ENCODE measurements around the gene KIF2A.

KIF2A gene

DNA sequence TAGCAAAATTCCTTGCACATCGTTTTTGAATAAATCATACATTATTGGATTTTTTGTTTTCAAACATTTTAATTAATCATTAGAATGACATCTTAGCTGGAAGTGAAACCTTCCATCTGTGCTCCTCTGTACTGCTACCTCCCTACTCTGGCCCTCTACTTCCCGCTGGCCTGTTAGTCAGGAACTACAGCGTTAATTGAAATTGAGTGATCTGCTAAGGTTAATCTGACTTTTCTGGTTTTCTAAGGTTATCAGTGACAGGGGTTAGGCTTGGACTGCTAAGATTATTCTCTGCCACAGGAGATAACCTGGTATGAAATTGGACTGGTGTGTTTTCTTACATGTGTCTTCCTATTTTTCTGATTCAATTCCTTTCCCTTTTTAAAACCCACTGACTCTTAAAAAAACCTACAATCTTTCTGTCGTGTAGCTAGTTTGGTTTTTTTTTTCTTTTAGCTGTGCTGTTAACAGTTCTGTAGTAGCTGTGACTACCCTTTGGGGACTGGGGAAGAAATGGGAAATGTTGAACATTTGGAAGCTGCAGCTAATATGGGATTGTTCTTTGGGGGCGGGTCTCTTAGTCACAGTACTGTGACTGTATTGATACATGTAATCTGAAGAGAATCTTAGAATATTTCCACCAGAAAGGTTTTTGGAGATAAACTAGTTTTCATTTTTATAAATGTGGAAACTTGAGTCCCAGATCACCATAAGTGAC is 4.6 kb downstream of the KIF2A start:
- peaks cover 0 to 5% of the 10 kb centered on the region in 2 experiments; a peak in 1 of 3 replicates for H3K36me3 ChIP-seq (ENCODE audit: control insufficient read depth in 2 of 2, insufficient read depth in 1 of 2, low read length in 2 of 2)
- H3K9me3 ChIP-seq (ENCODE audit: control insufficient read depth, insufficient read depth, low read depth, low read length), result no peaks in the 10 kb centered on the region
- H3K4me3 ChIP-seq (ENCODE audit: low read depth, low read length), result no peak overlapping the region
- CTCF ChIA-PET, result interaction anchor here (0.8 kb wide), 1 partner anchor 8 kb away, joined by 3 read pairs; no protein-coding TSS in a partner anchor
- no peak for TF ChIP-seq ZNF37A (tag by site-specific recombination; IDR thresholded peaks at IDR 0.05)
- TF ChIP-seq ZNF660 (tag by site-specific recombination; IDR thresholded peaks at IDR 0.05), result no peak
- no peak for TF ChIP-seq ZNF473 (tag by site-specific recombination; IDR thresholded peaks at IDR 0.05)
- TF ChIP-seq ZNF280C (tag by site-specific recombination; IDR thresholded peaks at IDR 0.05), result no peak
- TF ChIP-seq, protein P1, sequence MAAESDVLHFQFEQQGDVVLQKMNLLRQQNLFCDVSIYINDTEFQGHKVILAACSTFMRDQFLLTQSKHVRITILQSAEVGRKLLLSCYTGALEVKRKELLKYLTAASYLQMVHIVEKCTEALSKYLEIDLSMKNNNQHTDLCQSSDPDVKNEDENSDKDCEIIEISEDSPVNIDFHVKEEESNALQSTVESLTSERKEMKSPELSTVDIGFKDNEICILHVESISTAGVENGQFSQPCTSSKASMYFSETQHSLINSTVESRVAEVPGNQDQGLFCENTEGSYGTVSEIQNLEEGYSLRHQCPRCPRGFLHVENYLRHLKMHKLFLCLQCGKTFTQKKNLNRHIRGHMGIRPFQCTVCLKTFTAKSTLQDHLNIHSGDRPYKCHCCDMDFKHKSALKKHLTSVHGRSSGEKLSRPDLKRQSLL (tag by site-specific recombination; IDR thresholded peaks at IDR 0.05), result no peak
- TF ChIP-seq ZNF132 (tag by site-specific recombination; IDR thresholded peaks at IDR 0.05; ENCODE audit: borderline replicate concordance), result no peak
- no peak for TF ChIP-seq SCRT1 (tag by site-specific recombination; IDR thresholded peaks at IDR 0.05; ENCODE audit: borderline replicate concordance)
- no peak for TF ChIP-seq ZNF248 (tag by site-specific recombination; IDR thresholded peaks at IDR 0.05)
- TF ChIP-seq OSR2 (tag by site-specific recombination; IDR thresholded peaks at IDR 0.05), result no peak
- TF ChIP-seq ZNF391 (tag by site-specific recombination; IDR thresholded peaks at IDR 0.05; ENCODE audit: borderline replicate concordance, low read depth), result no peak
- TF ChIP-seq ZNF174 (tag by site-specific recombination; IDR thresholded peaks at IDR 0.05), result no peak
- no peak for TF ChIP-seq ZNF140 (tag by site-specific recombination; IDR thresholded peaks at IDR 0.05)
- TF ChIP-seq ZNF707 (tag by site-specific recombination; IDR thresholded peaks at IDR 0.05), result no peak
- no peak for TF ChIP-seq ZNF629 (tag by site-specific recombination; IDR thresholded peaks at IDR 0.05)
- TF ChIP-seq KLF17 (tag by site-specific recombination; IDR thresholded peaks at IDR 0.05), result no peak
- TF ChIP-seq KLF7 (tag by site-specific recombination; IDR thresholded peaks at IDR 0.05; ENCODE audit: borderline replicate concordance), result no peak
- no peak for TF ChIP-seq ZNF544 (tag by site-specific recombination; IDR thresholded peaks at IDR 0.05)
- POLR2A ChIA-PET, result no interaction called here
- peaks cover 10% of the 10 kb centered on the region; the same call in 1 of the 2 replicates for H3K4me1 ChIP-seq (ENCODE audit: control insufficient read depth, insufficient read depth, low read length)
- H3K27ac ChIP-seq (ENCODE audit: extremely low read depth, low read depth, low read length), result no peak overlapping the region

DNA sequence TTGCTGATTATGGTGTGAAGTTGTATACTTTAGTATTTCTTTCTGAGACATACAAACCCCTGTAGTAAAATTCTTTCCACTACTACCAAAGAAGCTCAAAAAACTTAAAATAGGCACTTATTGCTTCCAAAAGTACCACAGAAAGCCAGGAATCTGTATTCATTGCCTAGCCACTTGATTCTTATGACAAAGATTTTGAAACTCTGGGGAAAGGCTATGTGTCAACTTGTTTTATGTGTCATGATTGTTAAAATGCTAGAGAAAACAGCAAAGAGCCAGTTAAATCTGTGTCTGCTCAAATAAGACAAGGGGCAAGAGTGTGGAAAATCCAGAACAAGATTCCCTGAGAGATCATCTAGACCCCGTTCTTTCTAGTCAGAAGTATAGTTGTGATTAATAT is 6.0 kb downstream of the KIF2A start:
- Histone ChIP-seq H3K36me3 (ENCODE audit: control insufficient read depth in 2 of 2, insufficient read depth in 1 of 2, low read length in 2 of 2) (peaks cover 0 to 5% of the 10 kb centered on the region in 2 experiments; a peak in 1 of 3 replicates), H3K4me1 (ENCODE audit: control insufficient read depth, insufficient read depth, low read length) (peaks cover 10% of the 10 kb centered on the region; the same call in 1 of the 2 replicates), H3K27ac (ENCODE audit: extremely low read depth, low read depth, low read length) (no peak overlapping the region), H3K9me3 (ENCODE audit: control insufficient read depth, insufficient read depth, low read depth, low read length) (no peaks in the 10 kb centered on the region), H3K4me3 (ENCODE audit: low read depth, low read length) (no peak overlapping the region)
- ChIA-PET CTCF (no interaction called here), POLR2A (no interaction called here)
- peak; percentile 85 for TF ChIP-seq ZBTB20 (tag by site-specific recombination; IDR thresholded peaks at IDR 0.05)
- TF ChIP-seq ZNF157 (tag by site-specific recombination; IDR thresholded peaks at IDR 0.05), result no peak
- TF ChIP-seq, protein P2, sequence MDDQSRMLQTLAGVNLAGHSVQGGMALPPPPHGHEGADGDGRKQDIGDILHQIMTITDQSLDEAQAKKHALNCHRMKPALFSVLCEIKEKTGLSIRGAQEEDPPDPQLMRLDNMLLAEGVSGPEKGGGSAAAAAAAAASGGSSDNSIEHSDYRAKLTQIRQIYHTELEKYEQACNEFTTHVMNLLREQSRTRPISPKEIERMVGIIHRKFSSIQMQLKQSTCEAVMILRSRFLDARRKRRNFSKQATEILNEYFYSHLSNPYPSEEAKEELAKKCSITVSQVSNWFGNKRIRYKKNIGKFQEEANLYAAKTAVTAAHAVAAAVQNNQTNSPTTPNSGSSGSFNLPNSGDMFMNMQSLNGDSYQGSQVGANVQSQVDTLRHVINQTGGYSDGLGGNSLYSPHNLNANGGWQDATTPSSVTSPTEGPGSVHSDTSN (CRISPR knock-in tag; IDR thresholded peaks at IDR 0.05), result no peak
- TF ChIP-seq, protein P3, sequence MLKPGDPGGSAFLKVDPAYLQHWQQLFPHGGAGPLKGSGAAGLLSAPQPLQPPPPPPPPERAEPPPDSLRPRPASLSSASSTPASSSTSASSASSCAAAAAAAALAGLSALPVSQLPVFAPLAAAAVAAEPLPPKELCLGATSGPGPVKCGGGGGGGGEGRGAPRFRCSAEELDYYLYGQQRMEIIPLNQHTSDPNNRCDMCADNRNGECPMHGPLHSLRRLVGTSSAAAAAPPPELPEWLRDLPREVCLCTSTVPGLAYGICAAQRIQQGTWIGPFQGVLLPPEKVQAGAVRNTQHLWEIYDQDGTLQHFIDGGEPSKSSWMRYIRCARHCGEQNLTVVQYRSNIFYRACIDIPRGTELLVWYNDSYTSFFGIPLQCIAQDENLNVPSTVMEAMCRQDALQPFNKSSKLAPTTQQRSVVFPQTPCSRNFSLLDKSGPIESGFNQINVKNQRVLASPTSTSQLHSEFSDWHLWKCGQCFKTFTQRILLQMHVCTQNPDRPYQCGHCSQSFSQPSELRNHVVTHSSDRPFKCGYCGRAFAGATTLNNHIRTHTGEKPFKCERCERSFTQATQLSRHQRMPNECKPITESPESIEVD (tag by site-specific recombination; IDR thresholded peaks at IDR 0.05), result peak; percentile 37; the same call in 1 of the 2 replicates
